ENCODE data around the gene PITPNM3. TPM values are rescaled to one million over a fixed set of nuclear protein-coding genes. Genes with fewer than 3 reads are reported as not detected.
"Not testable (repeated sequence)": the region's sequence is repeated elsewhere in the genome, so short reads cannot be mapped to it uniquely, and the experiment has no call there.

Gene PITPNM3
- polyA plus RNA-seq, result 1.4 TPM
- long read RNA-seq, donor 1, result 0 reads
- long read RNA-seq, donor 2, result 0 reads
- long read RNA-seq, donor 3, result 0 reads
- long read RNA-seq, donor 4, result 0 reads
- long read RNA-seq, donor 5, result 0 reads
- long read RNA-seq, donor 6, result 0 reads
- long read RNA-seq, donor 7, result 0 reads
- long read RNA-seq, donor 8, result 0 reads
- long read RNA-seq, donor 9, result 0 reads
- long read RNA-seq, donor 10, result 0 reads
- long read RNA-seq, donor 11, result 0 reads

- Histone ChIP-seq H3K27me3 (ENCODE audit: control insufficient read depth, insufficient read depth, low read length) (peaks cover 34% of the 10 kb centered on the region), H3K4me3 (ENCODE audit: low read length) (peak within 1 kb of the TSS; percentile 23), H3K36me3 (ENCODE audit: control insufficient read depth, insufficient read depth, low read length) (no peaks in the 10 kb centered on the region), H3K4me1 (ENCODE audit: control insufficient read depth, insufficient read depth, low read length) (peaks cover 14% of the 10 kb centered on the region), H3K9me3 (ENCODE audit: control insufficient read depth, low read depth, low read length) (peaks cover 5% of the 10 kb centered on the region), H3K27ac (ENCODE audit: low read length) (no peak within 1 kb of the TSS)
- DNase-seq, result peak in 1 of 2 donors; percentile 42
- 0% methylated on average over 3 of the region's 122 CpGs for WGBS (ENCODE audit: insufficient coverage, low lambda C conversion rate)
Observed at GRCh38 chr17:6556121-6557039, at the start of gene PITPNM3. Gene PITPNM3, minus strand, starts transcription at chr17:6556555. Its CDS starts 149 bp downstream, at chr17:6556406.

GRCh38 chr17:6605142-6605541, 48.8 kb upstream of the PITPNM3 start:
- Histone ChIP-seq H3K36me3 (ENCODE audit: control insufficient read depth, insufficient read depth, low read length) (peaks cover 73% of the 10 kb centered on the region), H3K4me1 (ENCODE audit: control insufficient read depth, insufficient read depth, low read length) (no peaks in the 10 kb centered on the region), H3K9me3 (ENCODE audit: control insufficient read depth, low read depth, low read length) (no peaks in the 10 kb centered on the region), H3K27me3 (ENCODE audit: control insufficient read depth, insufficient read depth, low read length) (no peaks in the 10 kb centered on the region), H3K4me3 (ENCODE audit: low read length) (no peak overlapping the region), H3K27ac (ENCODE audit: low read length) (no peak overlapping the region)
- DNase-seq, result no peak
- WGBS (ENCODE audit: insufficient coverage, low lambda C conversion rate), result no CpG with 5 or more reads among the region's 6 CpGs

- Histone ChIP-seq H3K27me3 (ENCODE audit: control insufficient read depth, insufficient read depth, low read length) (no peaks in the 10 kb centered on the region), H3K27ac (ENCODE audit: low read length) (no peak overlapping the region), H3K4me3 (ENCODE audit: low read length) (no peak overlapping the region), H3K36me3 (ENCODE audit: control insufficient read depth, insufficient read depth, low read length) (peaks cover 72% of the 10 kb centered on the region), H3K4me1 (ENCODE audit: control insufficient read depth, insufficient read depth, low read length) (no peaks in the 10 kb centered on the region), H3K9me3 (ENCODE audit: control insufficient read depth, low read depth, low read length) (no peaks in the 10 kb centered on the region)
- 82% methylated on average over 2 of the region's 3 CpGs for WGBS (ENCODE audit: insufficient coverage, low lambda C conversion rate)
- peak in 1 of 2 donors; percentile 12 for DNase-seq
Observed at GRCh38 chr17:6603744-6604325, 47.5 kb upstream of the PITPNM3 start.

- WGBS (ENCODE audit: insufficient coverage, low lambda C conversion rate), result 100% methylated on average over 2 of the region's 2 CpGs
- no peak overlapping the region for H3K4me3 ChIP-seq (ENCODE audit: low read length)
- no peak overlapping the region for H3K27ac ChIP-seq (ENCODE audit: low read length)
- H3K9me3 ChIP-seq (ENCODE audit: control insufficient read depth, low read depth, low read length), result no peaks in the 10 kb centered on the region
- no peak for DNase-seq
- H3K27me3 ChIP-seq (ENCODE audit: control insufficient read depth, insufficient read depth, low read length), result no peaks in the 10 kb centered on the region
- H3K36me3 ChIP-seq (ENCODE audit: control insufficient read depth, insufficient read depth, low read length), result peaks cover 62% of the 10 kb centered on the region
- no peaks in the 10 kb centered on the region for H3K4me1 ChIP-seq (ENCODE audit: control insufficient read depth, insufficient read depth, low read length)
Observed at GRCh38 chr17:6602141-6602540, 45.8 kb upstream of the PITPNM3 start.

GRCh38 chr17:6599364-6599763, 43.0 kb upstream of the PITPNM3 start:
- DNase-seq, result no peak
- H3K4me1 ChIP-seq (ENCODE audit: control insufficient read depth, insufficient read depth, low read length), result no peaks in the 10 kb centered on the region
- peaks cover 58% of the 10 kb centered on the region for H3K36me3 ChIP-seq (ENCODE audit: control insufficient read depth, insufficient read depth, low read length)
- no peak overlapping the region for H3K27ac ChIP-seq (ENCODE audit: low read length)
- no peak overlapping the region for H3K4me3 ChIP-seq (ENCODE audit: low read length)
- H3K9me3 ChIP-seq (ENCODE audit: control insufficient read depth, low read depth, low read length), result no peaks in the 10 kb centered on the region
- H3K27me3 ChIP-seq (ENCODE audit: control insufficient read depth, insufficient read depth, low read length), result no peaks in the 10 kb centered on the region

GRCh38 chr17:6597727-6598126, 41.4 kb upstream of the PITPNM3 start:
- H3K27ac ChIP-seq (ENCODE audit: low read length), result no peak overlapping the region
- no CpG with 5 or more reads among the region's 1 CpG for WGBS (ENCODE audit: insufficient coverage, low lambda C conversion rate)
- no peaks in the 10 kb centered on the region for H3K9me3 ChIP-seq (ENCODE audit: control insufficient read depth, low read depth, low read length)
- DNase-seq, result no peak
- no peak overlapping the region for H3K4me3 ChIP-seq (ENCODE audit: low read length)
- peaks cover 60% of the 10 kb centered on the region for H3K36me3 ChIP-seq (ENCODE audit: control insufficient read depth, insufficient read depth, low read length)
- H3K4me1 ChIP-seq (ENCODE audit: control insufficient read depth, insufficient read depth, low read length), result no peaks in the 10 kb centered on the region
- no peaks in the 10 kb centered on the region for H3K27me3 ChIP-seq (ENCODE audit: control insufficient read depth, insufficient read depth, low read length)

- Histone ChIP-seq H3K36me3 (ENCODE audit: control insufficient read depth, insufficient read depth, low read length) (peaks cover 54% of the 10 kb centered on the region), H3K4me1 (ENCODE audit: control insufficient read depth, insufficient read depth, low read length) (no peaks in the 10 kb centered on the region), H3K9me3 (ENCODE audit: control insufficient read depth, low read depth, low read length) (no peaks in the 10 kb centered on the region), H3K27ac (ENCODE audit: low read length) (no peak overlapping the region), H3K4me3 (ENCODE audit: low read length) (no peak overlapping the region), H3K27me3 (ENCODE audit: control insufficient read depth, insufficient read depth, low read length) (no peaks in the 10 kb centered on the region)
- no peak for DNase-seq
- WGBS (ENCODE audit: insufficient coverage, low lambda C conversion rate), result 100% methylated on average over 2 of the region's 4 CpGs
Observed at GRCh38 chr17:6596941-6597340, 40.6 kb upstream of the PITPNM3 start.

GRCh38 chr17:6596511-6596910, 40.2 kb upstream of the PITPNM3 start:
- H3K27me3 ChIP-seq (ENCODE audit: control insufficient read depth, insufficient read depth, low read length), result no peaks in the 10 kb centered on the region
- no CpG with 5 or more reads among the region's 2 CpGs for WGBS (ENCODE audit: insufficient coverage, low lambda C conversion rate)
- no peak overlapping the region for H3K4me3 ChIP-seq (ENCODE audit: low read length)
- H3K9me3 ChIP-seq (ENCODE audit: control insufficient read depth, low read depth, low read length), result no peaks in the 10 kb centered on the region
- H3K36me3 ChIP-seq (ENCODE audit: control insufficient read depth, insufficient read depth, low read length), result peaks cover 57% of the 10 kb centered on the region
- no peaks in the 10 kb centered on the region for H3K4me1 ChIP-seq (ENCODE audit: control insufficient read depth, insufficient read depth, low read length)
- DNase-seq, result no peak
- H3K27ac ChIP-seq (ENCODE audit: low read length), result no peak overlapping the region

- H3K27ac ChIP-seq (ENCODE audit: low read length), result no peak overlapping the region
- H3K27me3 ChIP-seq (ENCODE audit: control insufficient read depth, insufficient read depth, low read length), result no peaks in the 10 kb centered on the region
- no peak overlapping the region for H3K4me3 ChIP-seq (ENCODE audit: low read length)
- DNase-seq, result no peak
- H3K4me1 ChIP-seq (ENCODE audit: control insufficient read depth, insufficient read depth, low read length), result no peaks in the 10 kb centered on the region
- H3K36me3 ChIP-seq (ENCODE audit: control insufficient read depth, insufficient read depth, low read length), result peaks cover 55% of the 10 kb centered on the region
- no peaks in the 10 kb centered on the region for H3K9me3 ChIP-seq (ENCODE audit: control insufficient read depth, low read depth, low read length)
- 100% methylated on average over 1 of the region's 7 CpGs for WGBS (ENCODE audit: insufficient coverage, low lambda C conversion rate)
Observed at GRCh38 chr17:6596081-6596480, 39.7 kb upstream of the PITPNM3 start.

GRCh38 chr17:6593371-6593770, 37.0 kb upstream of the PITPNM3 start:
- H3K36me3 ChIP-seq (ENCODE audit: control insufficient read depth, insufficient read depth, low read length), result peaks cover 56% of the 10 kb centered on the region
- not testable (repeated sequence) for H3K4me1 ChIP-seq (ENCODE audit: control insufficient read depth, insufficient read depth, low read length); H3K27me3 ChIP-seq (ENCODE audit: control insufficient read depth, insufficient read depth, low read length); H3K4me3 ChIP-seq (ENCODE audit: low read length); DNase-seq; H3K9me3 ChIP-seq (ENCODE audit: control insufficient read depth, low read depth, low read length); H3K27ac ChIP-seq (ENCODE audit: low read length)
- WGBS (ENCODE audit: insufficient coverage, low lambda C conversion rate), result no CpG with 5 or more reads among the region's 14 CpGs

All from large intestine (tissue), 12 donors.